ENCODE results near the gene NOL4L. TPM values are rescaled to one million over a fixed set of nuclear protein-coding genes. Genes with fewer than 3 reads are reported as not detected.

NOL4L gene
- total RNA-seq, 2 experiments from 2014 or later: 53.1 to 55.6 TPM

DNA sequence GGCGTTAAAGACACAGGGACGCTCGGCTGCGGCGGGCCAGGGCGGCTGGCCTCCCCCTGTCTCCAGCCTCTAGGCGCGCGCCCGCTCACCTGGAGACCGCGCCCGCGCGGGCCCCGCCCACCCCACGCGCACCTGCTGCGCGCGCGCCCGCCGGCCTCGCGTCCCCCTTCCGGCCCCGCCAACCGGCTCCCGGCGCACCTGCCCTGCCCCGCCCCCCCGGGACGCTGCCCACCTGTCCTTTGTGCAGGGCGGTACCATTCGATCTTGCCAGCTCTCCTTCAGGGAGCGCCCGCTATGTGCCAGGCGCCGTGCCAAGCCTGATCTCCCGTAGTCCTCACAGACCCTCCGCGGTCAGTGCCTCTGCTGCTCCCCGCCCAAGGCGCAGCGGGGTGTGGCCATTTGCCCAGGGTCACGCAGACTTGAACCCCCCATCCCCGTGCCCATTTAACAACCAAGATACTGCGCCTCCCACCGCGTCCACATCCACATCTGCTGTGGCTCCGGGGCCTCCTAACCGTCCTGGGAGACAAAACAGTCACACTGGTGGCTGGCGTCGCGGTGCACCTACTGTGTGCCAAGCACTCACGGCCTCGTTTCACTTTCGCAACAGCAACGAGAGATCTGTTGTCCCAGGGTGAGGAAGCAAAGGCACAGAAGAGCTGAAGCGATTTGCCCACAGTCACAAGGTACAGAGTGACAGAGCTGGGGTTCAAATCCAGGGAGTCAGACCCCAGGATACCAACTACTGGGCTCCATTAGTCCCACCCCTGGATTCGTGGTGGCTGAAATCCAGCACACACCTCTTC lies 48.1 kb downstream of the NOL4L start:
- no peaks in the 10 kb centered on the region for H3K36me3 ChIP-seq (ENCODE audit: insufficient read depth, low read length)
- ChIA-PET POLR2A (interaction anchor here (0.6 to 12.0 kb wide), 17 partner anchors 8 to 206 kb away, joined by 3 to 314 read pairs (median 5); partner anchors contain the start of genes ASXL1, COMMD7 and NOL4L), CTCF (interaction anchor here (0.9 to 3.2 kb wide), 4 partner anchors 9 to 116 kb away, joined by 3 to 44 read pairs (median 6); no protein-coding TSS in a partner anchor)
- H3K27ac ChIP-seq (ENCODE audit: low read depth in 1 of 2, low read length in 2 of 2): peak overlapping the region; percentile 86 to 96
- H3K27ac Mint-ChIP-seq: peak overlapping the region; percentile 99
- H3K4me1 ChIP-seq (ENCODE audit: insufficient read depth, low read length): peaks cover 92% of the 10 kb centered on the region
- no peaks in the 10 kb centered on the region for H3K9me3 Mint-ChIP-seq
- TF ChIP-seq, protein P1, sequence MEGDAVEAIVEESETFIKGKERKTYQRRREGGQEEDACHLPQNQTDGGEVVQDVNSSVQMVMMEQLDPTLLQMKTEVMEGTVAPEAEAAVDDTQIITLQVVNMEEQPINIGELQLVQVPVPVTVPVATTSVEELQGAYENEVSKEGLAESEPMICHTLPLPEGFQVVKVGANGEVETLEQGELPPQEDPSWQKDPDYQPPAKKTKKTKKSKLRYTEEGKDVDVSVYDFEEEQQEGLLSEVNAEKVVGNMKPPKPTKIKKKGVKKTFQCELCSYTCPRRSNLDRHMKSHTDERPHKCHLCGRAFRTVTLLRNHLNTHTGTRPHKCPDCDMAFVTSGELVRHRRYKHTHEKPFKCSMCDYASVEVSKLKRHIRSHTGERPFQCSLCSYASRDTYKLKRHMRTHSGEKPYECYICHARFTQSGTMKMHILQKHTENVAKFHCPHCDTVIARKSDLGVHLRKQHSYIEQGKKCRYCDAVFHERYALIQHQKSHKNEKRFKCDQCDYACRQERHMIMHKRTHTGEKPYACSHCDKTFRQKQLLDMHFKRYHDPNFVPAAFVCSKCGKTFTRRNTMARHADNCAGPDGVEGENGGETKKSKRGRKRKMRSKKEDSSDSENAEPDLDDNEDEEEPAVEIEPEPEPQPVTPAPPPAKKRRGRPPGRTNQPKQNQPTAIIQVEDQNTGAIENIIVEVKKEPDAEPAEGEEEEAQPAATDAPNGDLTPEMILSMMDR (IDR thresholded peaks at IDR 0.05): no peak
- ATAC-seq (ENCODE audit: poor library complexity): peak; percentile 10
- peak; percentile 50 to 85 (median 71) for DNase-seq
- no peaks in the 10 kb centered on the region for H3K27me3 ChIP-seq (ENCODE audit: control insufficient read depth in 1 of 2, insufficient read depth in 2 of 2, low read length in 2 of 2)
- intact Hi-C loops (cut with DNase I, micrococcal nuclease): loop anchor here (2.0 kb wide), 2 partner anchors 48 to 52 kb away; partner anchors contain the start of gene NOL4L (in 1 of the 2)
- H3K27me3 Mint-ChIP-seq: no peaks in the 10 kb centered on the region
- peak overlapping the region; percentile 63 for H3K4me3 ChIP-seq (ENCODE audit: low read length)
- peaks cover 87% of the 10 kb centered on the region for H3K4me1 Mint-ChIP-seq (ENCODE audit: low read depth)
- no peaks in the 10 kb centered on the region for H3K9me3 ChIP-seq (ENCODE audit: control insufficient read depth in 1 of 2, insufficient read depth in 1 of 2, low read length in 2 of 2)
- peak overlapping the region; percentile 90 for H3K4me3 Mint-ChIP-seq
- peaks cover 15% of the 10 kb centered on the region for H3K36me3 Mint-ChIP-seq (ENCODE audit: low read depth)

DNA sequence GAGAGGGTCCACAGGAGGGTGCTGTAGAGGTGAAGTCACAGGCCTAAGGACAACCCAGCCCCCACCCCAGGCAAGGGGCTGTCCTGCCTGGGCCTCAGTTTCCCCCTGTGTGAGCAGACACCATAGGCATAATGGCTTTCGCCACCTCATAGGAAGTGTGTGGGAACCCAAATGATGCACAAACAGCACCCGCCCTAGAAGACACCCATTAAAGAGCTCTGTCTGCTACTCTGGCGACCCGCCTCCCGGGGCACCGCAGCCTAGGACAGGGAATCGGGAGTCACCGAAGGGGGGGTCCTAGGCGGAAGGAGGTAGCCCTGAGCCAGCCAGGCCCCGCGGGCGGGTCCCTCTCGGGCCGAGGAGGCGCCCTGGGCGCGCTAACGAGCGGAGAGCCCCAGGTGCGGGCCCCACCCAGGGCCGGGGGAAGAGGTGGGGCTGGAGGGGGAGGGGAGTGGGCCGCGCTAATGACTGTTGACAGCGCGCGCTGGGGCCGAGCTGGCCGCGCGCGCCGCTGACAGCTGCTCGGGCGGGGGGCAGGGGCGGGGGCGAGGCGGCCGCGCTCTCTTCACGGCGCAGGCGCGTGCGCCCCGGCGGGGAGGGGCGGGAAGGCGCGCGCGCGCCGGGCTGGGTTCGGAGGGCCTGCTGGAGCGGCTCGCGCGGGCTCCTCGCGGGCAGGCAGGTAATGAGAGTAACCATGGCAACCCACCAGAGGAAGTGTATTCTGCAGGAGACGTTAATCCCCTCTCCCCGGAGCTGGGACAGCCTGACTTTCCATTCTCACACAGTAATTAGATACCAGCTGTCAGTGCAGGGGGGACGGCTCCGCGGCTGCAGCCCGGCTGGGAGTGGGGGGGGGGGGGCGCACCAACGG lies 48.9 kb downstream of the NOL4L start:
- H3K27ac Mint-ChIP-seq: peak overlapping the region; percentile 99
- H3K4me3 Mint-ChIP-seq: peak overlapping the region; percentile 87
- no peaks in the 10 kb centered on the region for H3K27me3 Mint-ChIP-seq
- Histone ChIP-seq H3K36me3 (ENCODE audit: insufficient read depth, low read length) (no peaks in the 10 kb centered on the region), H3K9me3 (ENCODE audit: control insufficient read depth in 1 of 2, insufficient read depth in 1 of 2, low read length in 2 of 2) (no peaks in the 10 kb centered on the region), H3K4me3 (ENCODE audit: low read length) (peak overlapping the region; percentile 54), H3K4me1 (ENCODE audit: insufficient read depth, low read length) (peaks cover 92% of the 10 kb centered on the region), H3K27ac (ENCODE audit: low read depth in 1 of 2, low read length in 2 of 2) (peak overlapping the region; percentile 84 to 91), H3K27me3 (ENCODE audit: control insufficient read depth in 1 of 2, insufficient read depth in 2 of 2, low read length in 2 of 2) (no peaks in the 10 kb centered on the region)
- ATAC-seq (ENCODE audit: poor library complexity) (peak; percentile 39), DNase-seq (peak; percentile 65 to 95 (median 80))
- CTCF ChIA-PET: interaction anchor here (0.9 to 2.2 kb wide), 4 partner anchors 8 to 117 kb away, joined by 3 to 10 read pairs (median 6); no protein-coding TSS in a partner anchor
- peaks cover 15% of the 10 kb centered on the region for H3K36me3 Mint-ChIP-seq (ENCODE audit: low read depth)
- H3K4me1 Mint-ChIP-seq (ENCODE audit: low read depth): peaks cover 88% of the 10 kb centered on the region
- intact Hi-C loops (cut with DNase I, micrococcal nuclease): loop anchor here (2.0 kb wide), 2 partner anchors 49 to 51 kb away; partner anchors contain the start of gene NOL4L (in 1 of the 2)
- POLR2A ChIA-PET: interaction anchor here (0.6 to 12.0 kb wide), 17 partner anchors 9 to 1457 kb away, joined by 3 to 314 read pairs (median 5); partner anchors contain the start of genes ASXL1, COMMD7, NOL4L and RALY
- H3K9me3 Mint-ChIP-seq: no peaks in the 10 kb centered on the region
- TF ChIP-seq, protein P1 (IDR thresholded peaks at IDR 0.05): no peak
